ENCODE data around the gene UGT1A9.

UGT1A9 gene

GRCh38 chr2:233800208-233800607 lies 128.5 kb downstream of the UGT1A9 start:
- no peak for DNase-seq

- peak in 1 of 2 experiments; percentile 3 for DNase-seq
Observed at GRCh38 chr2:233801357-233802131, 129.8 kb downstream of the UGT1A9 start.

DNA sequence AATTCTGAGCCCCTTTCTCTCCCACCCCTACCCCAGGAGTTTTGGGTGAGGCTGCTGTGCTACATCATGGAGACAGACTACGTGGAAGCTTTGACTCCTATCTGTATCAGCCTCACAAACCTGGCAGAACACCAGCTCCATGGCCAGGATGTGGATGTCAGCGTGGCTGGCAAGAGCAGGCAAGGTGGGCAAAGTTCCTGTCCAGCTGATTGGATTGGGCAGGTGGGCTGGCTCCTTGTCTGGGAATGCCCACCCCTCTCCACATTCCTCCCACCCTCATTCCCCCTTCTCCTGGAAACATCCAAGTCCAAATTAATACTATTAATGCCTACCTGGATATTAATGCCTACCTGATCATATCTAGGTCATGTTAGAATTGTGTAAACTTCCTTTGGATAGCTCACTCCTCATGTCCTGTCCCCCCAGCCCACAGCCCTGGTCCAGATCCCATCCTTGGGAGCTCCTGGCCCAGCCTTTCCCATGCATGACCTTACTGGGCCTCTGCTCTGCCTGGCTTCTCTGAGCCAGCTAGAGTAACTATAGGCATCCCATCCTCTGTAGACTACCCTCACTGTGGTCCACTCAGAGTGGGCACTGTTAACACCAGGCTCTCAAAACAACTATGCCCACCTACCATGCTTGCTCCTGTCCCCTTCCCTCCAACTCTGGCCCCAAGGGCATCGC lies 130.6 kb downstream of the UGT1A9 start:
- DNase-seq = no peak

DNA sequence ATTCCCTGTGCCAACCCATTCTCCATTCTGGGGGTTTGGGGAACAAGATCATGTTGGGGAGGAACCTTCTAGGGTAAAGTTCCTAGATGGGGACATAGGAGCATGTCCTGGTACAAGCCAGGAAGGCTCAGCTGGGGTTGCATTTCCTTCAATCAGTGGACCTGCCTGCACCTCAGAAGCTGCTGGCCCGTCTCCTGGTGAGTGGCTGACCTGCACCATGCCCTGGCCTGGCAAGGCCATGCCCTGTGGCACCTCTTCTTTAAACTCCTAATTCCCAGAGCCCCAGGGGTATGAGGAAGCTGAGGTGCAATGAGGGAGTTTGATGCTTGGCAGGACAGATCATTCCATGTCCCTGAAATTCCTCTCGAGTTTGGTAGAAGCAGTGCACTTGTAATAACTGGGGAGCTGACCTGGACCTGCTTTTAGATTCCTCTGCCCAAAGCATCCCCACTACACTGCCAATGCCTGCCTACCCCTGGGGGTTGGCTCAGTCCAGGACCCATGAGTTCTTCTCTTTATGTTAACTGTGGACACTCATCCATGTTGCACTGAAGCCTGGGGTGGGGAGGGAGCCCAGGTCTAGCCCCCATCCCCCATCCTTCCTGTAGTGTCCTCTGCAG lies 131.7 kb downstream of the UGT1A9 start:
- no peak for DNase-seq

- DNase-seq = no peak
Observed at GRCh38 chr2:233803994-233804393, 132.3 kb downstream of the UGT1A9 start.

GRCh38 chr2:233807215-233807865 lies 135.6 kb downstream of the UGT1A9 start:
- no peak for DNase-seq

DNA sequence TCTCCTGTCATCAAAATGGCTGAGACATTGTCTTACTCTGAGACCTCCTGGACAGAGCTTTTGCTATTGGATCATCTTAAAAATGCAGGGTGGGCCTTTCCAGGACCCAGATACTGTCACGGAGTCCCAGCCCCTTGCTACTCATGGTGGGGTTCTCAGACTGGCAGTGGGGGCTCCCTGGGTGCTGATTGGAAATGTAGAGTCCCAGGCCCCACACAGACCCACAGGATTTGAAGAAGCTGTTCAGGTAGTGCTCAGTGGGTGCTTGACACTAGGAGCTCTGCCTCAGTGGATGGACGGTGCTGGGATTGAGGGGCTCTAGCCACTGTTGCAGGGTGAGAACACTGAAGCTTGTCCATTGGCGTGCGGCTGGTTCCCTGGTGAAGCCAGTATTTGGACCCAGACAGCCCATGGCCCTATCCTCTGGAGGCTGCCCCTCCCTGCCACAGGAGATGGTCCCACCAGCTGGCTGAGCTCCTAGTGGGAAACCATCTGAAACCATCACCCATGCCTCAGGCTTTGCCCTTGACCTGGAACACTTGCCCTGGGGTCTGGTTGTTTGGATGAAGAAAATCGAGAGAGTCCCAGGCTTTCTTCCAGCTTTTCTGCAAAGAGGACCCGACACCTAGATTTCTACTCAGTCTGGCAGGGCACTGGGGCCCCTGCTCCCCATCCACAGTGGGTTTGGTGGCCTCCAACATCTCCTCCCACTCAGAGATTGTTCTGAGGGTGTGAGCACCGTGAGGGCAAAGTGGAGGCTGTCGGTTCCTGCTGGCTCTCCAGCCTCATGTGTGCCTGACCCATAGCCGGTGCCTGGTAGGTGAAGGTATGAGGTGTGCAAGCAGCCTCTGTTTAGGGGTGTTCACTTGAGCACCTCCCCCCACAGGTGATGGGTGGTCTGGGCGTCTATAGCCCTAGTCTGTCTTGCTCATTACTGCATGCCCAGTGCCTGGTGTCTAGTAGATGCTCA lies 136.6 kb downstream of the UGT1A9 start:
- no peak for DNase-seq

- no peak for DNase-seq
Observed at GRCh38 chr2:233810385-233810784, 138.7 kb downstream of the UGT1A9 start.

DNA sequence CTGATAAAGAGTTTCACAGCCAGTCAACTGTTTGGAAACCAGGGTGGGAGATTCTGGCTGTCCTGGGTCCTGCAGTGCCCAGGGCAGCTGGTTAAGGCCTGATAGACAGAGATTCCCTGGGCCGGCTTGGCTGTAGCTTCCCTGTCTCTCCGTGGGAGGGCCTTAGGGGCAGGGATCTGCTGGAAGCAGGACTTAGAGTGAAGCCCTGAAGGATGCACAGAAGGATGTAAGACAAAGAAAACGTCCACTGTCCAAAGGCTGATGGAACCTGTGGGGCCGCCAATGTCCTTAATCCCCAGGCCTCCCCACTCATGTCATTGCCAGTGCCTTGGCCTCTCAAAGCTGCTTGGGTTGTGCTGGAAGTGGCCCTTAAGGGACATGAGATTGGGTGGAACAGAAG lies 139.4 kb downstream of the UGT1A9 start:
- DNase-seq = no peak

DNA sequence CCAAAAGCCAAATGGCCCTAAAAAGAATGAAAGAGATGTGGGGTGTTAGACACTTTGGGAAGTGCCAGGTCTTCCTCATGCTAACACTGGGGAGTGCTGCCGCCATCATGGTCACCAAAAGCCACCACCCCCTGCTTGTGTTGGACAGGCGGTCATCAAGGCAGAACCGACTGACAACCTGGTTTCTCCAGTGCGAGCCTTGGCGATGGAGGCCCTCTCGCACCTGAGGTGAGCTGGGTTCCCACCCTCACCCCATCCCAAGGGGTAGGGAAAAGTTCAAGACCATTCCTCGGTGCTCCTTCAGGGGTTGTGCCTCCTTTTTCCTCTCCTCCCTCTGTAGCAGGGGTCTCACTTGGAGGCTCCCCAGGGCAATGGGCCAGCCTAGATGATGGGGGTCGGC lies 140.0 kb downstream of the UGT1A9 start:
- no peak for DNase-seq

DNA sequence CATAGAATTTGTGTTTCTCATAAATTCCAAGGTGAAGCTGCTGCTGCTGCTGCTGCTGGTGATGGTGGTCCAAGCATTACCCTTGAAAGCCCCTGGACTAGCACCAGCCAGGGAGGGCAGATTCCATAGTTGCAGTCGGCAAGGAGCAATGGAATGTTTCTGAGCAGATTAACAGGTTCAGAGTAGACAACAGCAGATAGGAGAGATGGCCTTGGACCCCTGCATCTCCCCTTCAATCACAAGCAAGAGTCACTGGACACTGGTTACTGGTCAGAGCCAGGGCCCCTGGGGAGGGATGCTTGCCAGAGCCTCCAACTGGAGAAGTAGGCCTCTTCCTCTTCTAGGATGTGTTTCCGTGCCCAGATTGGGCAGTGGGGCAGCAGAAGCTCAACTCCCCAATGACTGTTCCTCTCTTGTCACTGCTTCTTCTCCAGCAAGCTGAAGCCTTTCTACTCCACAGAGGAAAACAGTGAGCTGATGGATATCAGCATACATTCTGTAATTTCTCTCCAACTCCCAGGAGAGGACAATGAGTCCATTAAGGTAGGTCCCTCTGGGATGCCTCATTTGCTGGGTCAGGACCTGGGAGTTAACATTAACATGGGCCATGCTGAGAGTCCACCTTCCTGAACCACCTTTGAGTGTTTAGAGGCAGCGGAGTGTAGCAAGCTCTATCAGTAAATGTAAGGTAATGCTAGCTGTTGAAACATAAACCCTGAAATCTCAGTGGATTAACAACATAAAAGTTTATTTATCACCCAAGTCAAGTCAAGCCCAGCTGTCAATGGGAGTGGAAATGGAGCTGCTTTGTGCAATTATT lies 141.7 kb downstream of the UGT1A9 start:
- DNase-seq = no peak

DNA sequence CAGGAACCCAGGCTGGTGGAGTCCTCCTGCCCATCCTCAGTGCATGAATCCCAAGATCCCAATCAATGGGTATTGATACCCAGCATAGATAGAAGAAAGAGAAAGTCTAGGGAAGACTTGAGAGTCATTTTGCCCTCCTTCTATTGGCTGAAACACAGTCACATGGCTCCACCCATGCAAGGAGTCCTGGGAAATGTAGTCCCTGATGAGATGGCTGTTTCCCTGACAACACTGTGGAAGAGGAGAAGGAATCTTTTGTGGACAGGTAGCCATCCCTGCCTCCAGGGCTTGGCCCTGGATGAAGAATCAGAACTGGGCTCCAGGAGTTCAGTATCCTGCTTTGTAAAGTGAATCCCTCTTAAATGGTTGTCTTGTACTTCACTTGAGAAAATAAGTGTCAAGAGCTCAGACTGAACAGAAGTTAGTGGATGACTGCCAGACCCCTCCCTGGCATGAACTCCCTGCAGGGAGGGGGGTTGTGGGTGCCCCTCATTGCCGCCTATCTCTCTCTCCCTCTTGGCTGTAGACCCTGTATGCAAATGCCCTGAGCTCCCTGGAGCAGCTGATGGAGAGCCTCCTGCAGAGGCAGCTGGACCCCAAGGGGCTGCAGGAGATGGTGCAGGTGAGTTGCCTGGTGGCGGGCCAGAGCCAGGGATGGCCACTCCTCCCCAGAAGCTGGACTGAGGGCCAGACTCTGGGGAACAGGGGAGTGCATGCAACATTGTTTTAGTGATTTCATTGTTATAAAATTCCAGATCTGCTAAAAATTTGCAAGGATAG lies 142.5 kb downstream of the UGT1A9 start:
- DNase-seq = peak in 1 of 2 experiments; percentile 10

DNA sequence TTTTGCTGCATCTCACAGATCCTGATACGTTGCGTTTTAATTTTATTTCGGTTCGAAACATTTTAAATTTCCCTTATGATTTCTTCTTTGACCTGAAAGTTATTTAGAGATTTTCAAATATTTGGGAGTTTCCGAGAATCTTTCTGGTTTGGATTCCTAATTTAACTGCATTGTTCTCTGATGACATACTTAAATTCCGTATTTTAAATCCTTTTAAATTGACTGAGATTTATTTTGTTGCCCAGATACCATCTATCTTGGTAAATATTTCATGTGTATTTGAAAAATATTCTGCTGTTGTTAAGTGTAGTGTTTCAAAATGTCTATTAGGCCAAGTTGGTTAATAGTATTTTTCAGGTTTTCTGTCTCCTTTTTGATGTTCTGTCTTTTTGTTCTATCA lies 144.2 kb downstream of the UGT1A9 start:
- no peak for DNase-seq

DNA sequence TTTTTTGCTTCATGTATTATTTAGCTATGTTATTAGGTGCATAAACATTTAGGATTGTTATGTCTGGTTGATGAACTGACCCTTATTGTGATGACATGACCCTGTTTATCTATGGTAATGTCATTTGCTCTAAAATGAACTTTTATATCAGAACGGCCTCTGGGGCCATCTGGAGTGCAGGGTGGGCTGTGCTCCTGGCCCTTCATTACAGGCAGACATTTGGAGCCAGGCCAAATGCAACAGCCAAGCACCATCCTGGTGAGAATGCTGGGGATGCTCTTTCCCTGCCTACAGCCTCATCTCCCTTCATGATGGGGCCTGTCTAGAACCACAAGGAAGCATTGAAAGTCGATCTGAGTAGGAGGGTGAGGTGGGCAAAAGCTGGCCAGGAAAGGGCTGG lies 144.6 kb downstream of the UGT1A9 start:
- DNase-seq = no peak

GRCh38 chr2:233816771-233817170 lies 145.1 kb downstream of the UGT1A9 start:
- no peak for DNase-seq

DNA sequence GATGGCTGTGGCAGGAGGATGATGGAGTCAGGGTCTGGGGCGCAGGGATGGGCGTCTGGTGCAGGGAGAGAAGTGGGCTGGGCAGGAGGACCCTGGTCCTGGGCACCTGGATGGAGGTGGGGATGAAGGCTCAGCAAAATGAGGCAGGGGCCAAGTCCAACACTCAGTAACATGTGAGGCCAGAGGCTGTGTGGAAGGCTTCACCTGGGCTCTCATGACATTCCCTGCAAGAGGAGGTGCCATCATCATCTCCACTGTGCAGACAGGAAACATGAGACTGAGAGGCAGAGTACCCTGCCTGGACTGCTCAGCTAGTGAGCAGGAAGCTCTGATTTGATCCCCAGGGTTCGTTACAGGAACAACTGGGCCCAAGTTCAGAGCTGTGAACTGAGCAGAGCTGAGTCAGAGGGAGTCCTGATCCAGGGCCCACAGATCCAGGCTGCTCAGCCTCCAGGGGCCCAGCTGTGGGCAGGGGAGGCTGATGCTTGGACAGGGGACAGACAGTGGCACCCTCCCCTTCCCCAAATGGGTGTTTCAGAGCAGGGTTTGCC lies 145.7 kb downstream of the UGT1A9 start:
- DNase-seq = no peak

GRCh38 chr2:233817995-233818638 lies 146.4 kb downstream of the UGT1A9 start:
- DNase-seq = no peak

DNA sequence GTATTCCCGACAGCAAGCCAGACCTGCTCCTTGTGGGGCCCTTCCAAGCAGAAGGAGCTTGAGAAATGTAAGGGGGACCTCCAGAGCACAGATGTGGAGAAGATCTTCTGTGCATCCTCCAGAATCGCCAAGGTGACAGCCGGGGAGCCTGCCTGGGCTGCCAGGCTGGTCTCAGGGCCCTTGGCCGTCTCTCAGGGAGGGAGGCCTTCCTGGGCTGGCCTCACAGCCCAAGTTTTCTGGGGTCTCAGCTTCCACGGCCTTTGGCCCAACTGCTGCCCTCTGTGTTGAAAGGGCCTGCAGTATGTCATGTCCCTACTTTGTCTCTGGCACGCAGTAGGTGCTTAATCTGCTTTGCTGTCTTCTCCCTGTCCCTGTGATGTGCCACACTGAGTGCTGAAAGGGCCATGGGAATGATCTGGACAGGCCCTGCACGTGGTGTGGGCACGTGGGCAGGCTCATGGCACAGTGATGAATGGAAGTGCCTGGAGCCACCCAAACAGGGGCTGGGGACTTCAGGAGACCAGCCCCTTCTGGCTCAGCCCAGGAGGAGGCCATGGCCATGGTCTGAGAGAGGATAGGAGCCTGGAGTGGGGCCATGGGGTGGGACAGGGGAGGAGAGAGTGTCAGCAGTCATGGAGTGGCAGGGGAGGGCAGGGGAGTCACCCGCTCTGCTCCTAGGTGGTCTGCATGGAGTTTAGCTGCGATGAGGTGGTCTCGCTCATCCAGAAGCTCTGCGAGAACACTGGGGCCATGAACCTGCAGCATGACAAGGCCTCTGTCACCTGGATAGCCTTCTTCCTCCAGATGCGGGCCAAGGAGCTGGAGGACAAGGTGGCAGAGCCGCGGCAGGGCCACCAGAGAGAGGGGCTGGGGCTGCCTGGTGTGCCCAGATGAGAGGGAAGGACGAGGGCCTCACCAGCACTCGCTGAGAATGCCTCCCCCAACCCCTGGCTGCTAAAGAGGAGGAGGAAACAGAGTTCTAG lies 147.2 kb downstream of the UGT1A9 start:
- DNase-seq = no peak
